Ascending aorta (tissue), 2 donors: ENCODE measurements around the gene CASP12. TPM values are rescaled to one million over a fixed set of nuclear protein-coding genes. Genes with fewer than 3 reads are reported as not detected.

Experiments used
- DNase-seq, 2 donors: peaks; one replicate each; pipeline ENCODE4 v3.0.0-alpha.2; 2019; ENCODE audit warnings: low spot score in 2 of 2
- H3K27ac ChIP-seq, 2 donors: fragments of 200-600 bp; sonication (generic); one replicate each; pipeline ENCODE4 v1.5.1; 2016 to 2017; ENCODE audit warnings: mild to moderate bottlenecking in 1 of 2
- H3K27me3 ChIP-seq: fragments of 200-600 bp; sonication (generic); one replicate; pipeline ENCODE4 v1.5.1; 2017
- H3K36me3 ChIP-seq, 2 donors: fragments of 200-600 bp; sonication (generic); one replicate each; pipeline ENCODE4 v1.5.1; 2016
- H3K4me1 ChIP-seq, 2 donors: fragments of 200-600 bp; sonication (generic); one replicate each; pipeline ENCODE4 v1.5.1; 2016 to 2017; ENCODE audit warnings: mild to moderate bottlenecking in 1 of 2
- H3K4me3 ChIP-seq, 2 donors: fragments of 200-600 bp; sonication (generic); one replicate each; pipeline ENCODE4 v1.5.1; 2016 to 2017; ENCODE audit warnings: mild to moderate bottlenecking in 1 of 2
- H3K9me3 ChIP-seq, 2 donors: fragments of 200-600 bp; sonication (generic); one replicate each; pipeline ENCODE4 v1.5.1; 2016
- CTCF ChIP-seq, 3 experiments: fragments of 200-600 bp in 2 of 3; fragments of 450-650 bp in 1 of 3; sonication (generic) in 2 of 3; IDR thresholded peaks; one replicate each; pipeline ENCODE4 v1.5.1; 2016 to 2019; ENCODE audit warnings: antibody characterized with exemption in 3 of 3, mild to moderate bottlenecking in 1 of 3, moderate library complexity in 1 of 3
- intact Hi-C: fragments of 100-400 bp; cut with DNase I; formaldehyde crosslinking; loops from one replicate; pipeline ENCODE4 v1.15.1; 2023
- total RNA-seq: library from RNA; depleted of rRNA; stranded (reverse); fragments of >200 nt; gene quantifications from one replicate; pipeline ENCODE4 v1.1.0, GENCODE V29; 2016

Gene CASP12
- total RNA-seq, 1 donor from 2014 or later, result 5.6 TPM

- no peak for DNase-seq
- Histone ChIP-seq H3K36me3 (no peaks in the 10 kb centered on the region), H3K4me3 (no peak overlapping the region), H3K27ac (no peak overlapping the region), H3K9me3 (no peaks in the 10 kb centered on the region), H3K4me1 (no peaks in the 10 kb centered on the region), H3K27me3 (no peaks in the 10 kb centered on the region)
- intact Hi-C loops, result no loop called here
- no peak for TF ChIP-seq CTCF (IDR thresholded peaks at IDR 0.05)
Observed at GRCh38 chr11:104858882-104859775, 39.1 kb downstream of the CASP12 start.

- no peak overlapping the region for H3K27ac ChIP-seq
- intact Hi-C loops, result no loop called here
Observed at GRCh38 chr11:104856607-104857006, 41.7 kb downstream of the CASP12 start.

GRCh38 chr11:104855965-104856364, 42.3 kb downstream of the CASP12 start:
- intact Hi-C loops, result no loop called here
- Histone ChIP-seq H3K36me3 (no peaks in the 10 kb centered on the region), H3K9me3 (no peaks in the 10 kb centered on the region), H3K4me1 (no peaks in the 10 kb centered on the region), H3K27me3 (no peaks in the 10 kb centered on the region), H3K27ac (no peak overlapping the region), H3K4me3 (no peak overlapping the region)
- no peak for DNase-seq
- TF ChIP-seq CTCF (IDR thresholded peaks at IDR 0.05), result no peak

More at GRCh38 chr11:104856607-104857006, 41.7 kb downstream of the CASP12 start:
- H3K4me1 ChIP-seq, result no peaks in the 10 kb centered on the region
- H3K27me3 ChIP-seq, result no peaks in the 10 kb centered on the region
- no peak for TF ChIP-seq CTCF (IDR thresholded peaks at IDR 0.05)
- H3K9me3 ChIP-seq, result no peaks in the 10 kb centered on the region
- no peak overlapping the region for H3K4me3 ChIP-seq
- no peaks in the 10 kb centered on the region for H3K36me3 ChIP-seq
- DNase-seq, result no peak

- Histone ChIP-seq H3K9me3 (no peaks in the 10 kb centered on the region), H3K4me1 (no peaks in the 10 kb centered on the region), H3K27ac (no peak overlapping the region), H3K27me3 (no peaks in the 10 kb centered on the region), H3K36me3 (no peaks in the 10 kb centered on the region), H3K4me3 (no peak overlapping the region)
- TF ChIP-seq CTCF (IDR thresholded peaks at IDR 0.05), result no peak
- no peak for DNase-seq
- intact Hi-C loops, result no loop called here
Observed at GRCh38 chr11:104853276-104853675, 45.0 kb downstream of the CASP12 start.

GRCh38 chr11:104852811-104853210, 45.4 kb downstream of the CASP12 start:
- no peak overlapping the region for H3K27ac ChIP-seq
- no peaks in the 10 kb centered on the region for H3K9me3 ChIP-seq
- intact Hi-C loops, result no loop called here
- TF ChIP-seq CTCF (IDR thresholded peaks at IDR 0.05), result no peak
- H3K36me3 ChIP-seq, result no peaks in the 10 kb centered on the region
- H3K27me3 ChIP-seq, result no peaks in the 10 kb centered on the region
- no peaks in the 10 kb centered on the region for H3K4me1 ChIP-seq
- DNase-seq, result no peak
- no peak overlapping the region for H3K4me3 ChIP-seq
